Body of pancreas (tissue), 4 donors: ENCODE data around the gene ACVR2B.
"Not testable (repeated sequence)": the region's sequence is repeated elsewhere in the genome, so short reads cannot be mapped to it uniquely, and the experiment has no call there.

ENCODE experiments used
- POLR2A ChIP-seq, 3 donors: fragments of 450-650 bp; IDR thresholded peaks; one replicate each; pipeline ENCODE4 v1.6.1; 2016; ENCODE audit warnings: antibody characterized with exemption in 3 of 3, mild to moderate bottlenecking in 2 of 3
- TF ChIP-seq, protein P1 (sequence below), 7 experiments: fragments of 450-650 bp in 4 of 7; fragments of 200-600 bp in 3 of 7; sonication (generic) in 3 of 7; IDR thresholded peaks; one replicate each; pipeline ENCODE4 v1.5.1; 2016 to 2019; ENCODE audit warnings: antibody characterized with exemption in 7 of 7

DNA sequence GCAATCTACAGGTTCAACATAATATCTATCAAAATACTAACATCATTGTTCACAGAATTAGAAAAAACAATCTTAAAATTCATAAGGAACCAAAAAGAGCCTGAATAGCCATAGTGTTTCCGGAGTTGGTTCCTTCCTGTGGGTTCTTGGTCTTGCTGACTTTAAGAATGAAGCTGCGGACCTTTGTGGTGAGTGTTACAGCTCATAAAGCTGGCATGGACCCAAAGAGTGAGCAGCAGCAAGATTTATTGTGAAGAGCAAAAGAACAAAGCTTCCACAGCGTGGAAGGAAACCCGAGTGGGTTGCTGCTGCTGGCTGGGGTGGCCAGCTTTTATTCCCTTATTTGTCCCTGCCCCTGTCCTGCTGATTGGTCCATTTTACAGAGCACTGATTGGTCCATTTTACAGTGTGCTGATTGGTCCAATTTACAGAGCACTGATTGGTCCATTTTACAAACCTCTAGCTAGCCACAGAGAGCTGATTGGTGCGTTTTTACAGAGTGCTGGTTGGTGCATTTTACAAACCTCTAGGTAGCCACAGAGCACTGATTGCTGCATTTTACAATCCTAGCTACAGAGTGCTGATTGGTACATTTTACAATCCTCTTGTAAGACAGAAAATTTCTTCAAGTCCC is 15.1 kb upstream of the ACVR2B start:
- TF ChIP-seq, protein P1, sequence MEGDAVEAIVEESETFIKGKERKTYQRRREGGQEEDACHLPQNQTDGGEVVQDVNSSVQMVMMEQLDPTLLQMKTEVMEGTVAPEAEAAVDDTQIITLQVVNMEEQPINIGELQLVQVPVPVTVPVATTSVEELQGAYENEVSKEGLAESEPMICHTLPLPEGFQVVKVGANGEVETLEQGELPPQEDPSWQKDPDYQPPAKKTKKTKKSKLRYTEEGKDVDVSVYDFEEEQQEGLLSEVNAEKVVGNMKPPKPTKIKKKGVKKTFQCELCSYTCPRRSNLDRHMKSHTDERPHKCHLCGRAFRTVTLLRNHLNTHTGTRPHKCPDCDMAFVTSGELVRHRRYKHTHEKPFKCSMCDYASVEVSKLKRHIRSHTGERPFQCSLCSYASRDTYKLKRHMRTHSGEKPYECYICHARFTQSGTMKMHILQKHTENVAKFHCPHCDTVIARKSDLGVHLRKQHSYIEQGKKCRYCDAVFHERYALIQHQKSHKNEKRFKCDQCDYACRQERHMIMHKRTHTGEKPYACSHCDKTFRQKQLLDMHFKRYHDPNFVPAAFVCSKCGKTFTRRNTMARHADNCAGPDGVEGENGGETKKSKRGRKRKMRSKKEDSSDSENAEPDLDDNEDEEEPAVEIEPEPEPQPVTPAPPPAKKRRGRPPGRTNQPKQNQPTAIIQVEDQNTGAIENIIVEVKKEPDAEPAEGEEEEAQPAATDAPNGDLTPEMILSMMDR (IDR thresholded peaks at IDR 0.05), result not testable (repeated sequence)
- TF ChIP-seq POLR2A (IDR thresholded peaks at IDR 0.05), result not testable (repeated sequence)
